ENCODE measurements around the gene VANGL2. TPM values are rescaled to one million over a fixed set of nuclear protein-coding genes. Genes with fewer than 3 reads are reported as not detected.

The VANGL2 gene
- polyA plus RNA-seq, 1 donor from 2014 or later: 22.6 TPM

- H2AFZ ChIP-seq (ENCODE audit: low read depth, low read length): no peak overlapping the region
- no peaks in the 10 kb centered on the region for H3K36me3 ChIP-seq (ENCODE audit: insufficient read depth, low read length)
- H3F3A ChIP-seq (ENCODE audit: insufficient read depth, low read length, poor library complexity, severe bottlenecking): no peaks in the 10 kb centered on the region
- no peaks in the 10 kb centered on the region for H3K79me2 ChIP-seq (replicated peaks; ENCODE audit: insufficient read depth, low read length)
- no peaks in the 10 kb centered on the region for H3K27me3 ChIP-seq (ENCODE audit: insufficient read depth, low read depth, low read length)
- H3K9me3 ChIP-seq (ENCODE audit: low read length): no peaks in the 10 kb centered on the region
- H3K9ac ChIP-seq (ENCODE audit: low read length): no peak overlapping the region
- H3K27ac ChIP-seq (ENCODE audit: low read length): no peak overlapping the region
- no peak overlapping the region for H3K4me3 ChIP-seq (ENCODE audit: low read length)
- H3K9me2 ChIP-seq (ENCODE audit: insufficient read depth, low read length): no peaks in the 10 kb centered on the region
- H3K4me2 ChIP-seq (ENCODE audit: low read length): no peak overlapping the region
- H4K20me1 ChIP-seq (ENCODE audit: insufficient read depth): no peaks in the 10 kb centered on the region
- TF ChIP-seq MXI1 (conservative IDR thresholded peaks at IDR 0.05; ENCODE audit: poor library complexity, severe bottlenecking): no peak
- TF ChIP-seq, protein P1, sequence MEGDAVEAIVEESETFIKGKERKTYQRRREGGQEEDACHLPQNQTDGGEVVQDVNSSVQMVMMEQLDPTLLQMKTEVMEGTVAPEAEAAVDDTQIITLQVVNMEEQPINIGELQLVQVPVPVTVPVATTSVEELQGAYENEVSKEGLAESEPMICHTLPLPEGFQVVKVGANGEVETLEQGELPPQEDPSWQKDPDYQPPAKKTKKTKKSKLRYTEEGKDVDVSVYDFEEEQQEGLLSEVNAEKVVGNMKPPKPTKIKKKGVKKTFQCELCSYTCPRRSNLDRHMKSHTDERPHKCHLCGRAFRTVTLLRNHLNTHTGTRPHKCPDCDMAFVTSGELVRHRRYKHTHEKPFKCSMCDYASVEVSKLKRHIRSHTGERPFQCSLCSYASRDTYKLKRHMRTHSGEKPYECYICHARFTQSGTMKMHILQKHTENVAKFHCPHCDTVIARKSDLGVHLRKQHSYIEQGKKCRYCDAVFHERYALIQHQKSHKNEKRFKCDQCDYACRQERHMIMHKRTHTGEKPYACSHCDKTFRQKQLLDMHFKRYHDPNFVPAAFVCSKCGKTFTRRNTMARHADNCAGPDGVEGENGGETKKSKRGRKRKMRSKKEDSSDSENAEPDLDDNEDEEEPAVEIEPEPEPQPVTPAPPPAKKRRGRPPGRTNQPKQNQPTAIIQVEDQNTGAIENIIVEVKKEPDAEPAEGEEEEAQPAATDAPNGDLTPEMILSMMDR (IDR thresholded peaks at IDR 0.05; ENCODE audit: poor library complexity, severe bottlenecking): no peak
- TF ChIP-seq TAF1 (IDR thresholded peaks at IDR 0.05; ENCODE audit: low read depth): no peak
- TF ChIP-seq SMC3 (conservative IDR thresholded peaks at IDR 0.05; ENCODE audit: poor library complexity): no peak
- TF ChIP-seq POLR2AphosphoS5 (IDR thresholded peaks at IDR 0.05): no peak
- TF ChIP-seq EP300 (conservative IDR thresholded peaks at IDR 0.05; ENCODE audit: poor library complexity, severe bottlenecking): no peak
- no peak for TF ChIP-seq EZH2 (IDR thresholded peaks at IDR 0.05; ENCODE audit: borderline replicate concordance, insufficient read depth, low read length, poor library complexity, severe bottlenecking)
- no peak for TF ChIP-seq RAD21 (conservative IDR thresholded peaks at IDR 0.05)
- TF ChIP-seq, protein P2, sequence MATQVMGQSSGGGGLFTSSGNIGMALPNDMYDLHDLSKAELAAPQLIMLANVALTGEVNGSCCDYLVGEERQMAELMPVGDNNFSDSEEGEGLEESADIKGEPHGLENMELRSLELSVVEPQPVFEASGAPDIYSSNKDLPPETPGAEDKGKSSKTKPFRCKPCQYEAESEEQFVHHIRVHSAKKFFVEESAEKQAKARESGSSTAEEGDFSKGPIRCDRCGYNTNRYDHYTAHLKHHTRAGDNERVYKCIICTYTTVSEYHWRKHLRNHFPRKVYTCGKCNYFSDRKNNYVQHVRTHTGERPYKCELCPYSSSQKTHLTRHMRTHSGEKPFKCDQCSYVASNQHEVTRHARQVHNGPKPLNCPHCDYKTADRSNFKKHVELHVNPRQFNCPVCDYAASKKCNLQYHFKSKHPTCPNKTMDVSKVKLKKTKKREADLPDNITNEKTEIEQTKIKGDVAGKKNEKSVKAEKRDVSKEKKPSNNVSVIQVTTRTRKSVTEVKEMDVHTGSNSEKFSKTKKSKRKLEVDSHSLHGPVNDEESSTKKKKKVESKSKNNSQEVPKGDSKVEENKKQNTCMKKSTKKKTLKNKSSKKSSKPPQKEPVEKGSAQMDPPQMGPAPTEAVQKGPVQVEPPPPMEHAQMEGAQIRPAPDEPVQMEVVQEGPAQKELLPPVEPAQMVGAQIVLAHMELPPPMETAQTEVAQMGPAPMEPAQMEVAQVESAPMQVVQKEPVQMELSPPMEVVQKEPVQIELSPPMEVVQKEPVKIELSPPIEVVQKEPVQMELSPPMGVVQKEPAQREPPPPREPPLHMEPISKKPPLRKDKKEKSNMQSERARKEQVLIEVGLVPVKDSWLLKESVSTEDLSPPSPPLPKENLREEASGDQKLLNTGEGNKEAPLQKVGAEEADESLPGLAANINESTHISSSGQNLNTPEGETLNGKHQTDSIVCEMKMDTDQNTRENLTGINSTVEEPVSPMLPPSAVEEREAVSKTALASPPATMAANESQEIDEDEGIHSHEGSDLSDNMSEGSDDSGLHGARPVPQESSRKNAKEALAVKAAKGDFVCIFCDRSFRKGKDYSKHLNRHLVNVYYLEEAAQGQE (IDR thresholded peaks at IDR 0.05; ENCODE audit: borderline replicate concordance): no peak
Observed at GRCh38 chr1:160436966-160437365, 36.6 kb downstream of the VANGL2 start.

DNA sequence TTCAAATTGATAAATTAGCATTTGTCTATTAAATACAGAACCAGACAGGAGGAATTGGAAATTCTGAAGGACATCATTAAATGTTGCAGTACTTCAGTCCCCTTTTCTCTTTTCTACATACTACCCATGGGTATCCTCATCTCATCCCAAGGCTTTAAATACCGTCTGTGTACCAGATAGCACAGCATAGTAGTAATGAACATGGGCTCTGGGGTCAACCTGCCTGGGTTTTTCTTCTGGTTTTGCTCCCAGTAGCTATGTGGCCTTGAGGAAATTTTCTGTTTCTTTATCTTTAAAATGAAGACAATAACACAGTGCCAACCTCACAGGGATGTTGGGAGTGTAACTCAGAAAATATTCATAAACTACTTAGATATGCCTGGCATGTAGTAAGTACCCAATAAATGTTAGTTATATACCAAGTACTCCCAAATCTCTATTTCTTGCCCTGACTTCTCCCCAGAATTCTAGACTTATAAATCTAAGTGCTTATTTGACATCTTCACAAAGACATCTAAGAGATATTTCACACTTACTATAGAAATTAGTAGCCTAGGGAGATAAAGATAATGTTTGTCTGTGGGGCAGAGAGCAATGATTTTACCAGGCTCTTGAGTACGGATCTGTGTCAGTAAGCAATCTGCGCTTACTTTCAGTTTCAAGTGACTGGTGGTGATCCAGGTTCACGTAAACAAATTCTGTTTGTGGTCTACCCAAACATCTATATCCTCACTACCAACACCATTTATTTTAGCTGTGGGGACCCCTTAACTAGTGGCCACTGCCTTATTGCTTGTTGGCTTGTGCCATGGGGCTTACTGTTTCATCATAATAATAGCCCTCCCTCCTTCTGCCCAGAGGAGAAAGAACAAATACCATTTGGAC is 37.3 kb downstream of the VANGL2 start:
- H3K27ac ChIP-seq (ENCODE audit: low read length): no peak overlapping the region
- H3K79me2 ChIP-seq (replicated peaks; ENCODE audit: insufficient read depth, low read length): no peaks in the 10 kb centered on the region
- no peaks in the 10 kb centered on the region for H3K9me3 ChIP-seq (ENCODE audit: low read length)
- H4K20me1 ChIP-seq (ENCODE audit: insufficient read depth): no peaks in the 10 kb centered on the region
- no peak overlapping the region for H2AFZ ChIP-seq (ENCODE audit: low read depth, low read length)
- H3K9ac ChIP-seq (ENCODE audit: low read length): no peak overlapping the region
- H3K4me2 ChIP-seq (ENCODE audit: low read length): no peak overlapping the region
- H3K9me2 ChIP-seq (ENCODE audit: insufficient read depth, low read length): no peaks in the 10 kb centered on the region
- H3F3A ChIP-seq (ENCODE audit: insufficient read depth, low read length, poor library complexity, severe bottlenecking): no peaks in the 10 kb centered on the region
- H3K36me3 ChIP-seq (ENCODE audit: insufficient read depth, low read length): no peaks in the 10 kb centered on the region
- no peak overlapping the region for H3K4me3 ChIP-seq (ENCODE audit: low read length)
- no peaks in the 10 kb centered on the region for H3K27me3 ChIP-seq (ENCODE audit: insufficient read depth, low read depth, low read length)
- TF ChIP-seq RAD21 (conservative IDR thresholded peaks at IDR 0.05): no peak
- TF ChIP-seq POLR2AphosphoS5 (IDR thresholded peaks at IDR 0.05): no peak
- no peak for TF ChIP-seq EP300 (conservative IDR thresholded peaks at IDR 0.05; ENCODE audit: poor library complexity, severe bottlenecking)
- TF ChIP-seq, protein P2 (IDR thresholded peaks at IDR 0.05; ENCODE audit: borderline replicate concordance): no peak
- no peak for TF ChIP-seq EZH2 (IDR thresholded peaks at IDR 0.05; ENCODE audit: borderline replicate concordance, insufficient read depth, low read length, poor library complexity, severe bottlenecking)
- no peak for TF ChIP-seq TAF1 (IDR thresholded peaks at IDR 0.05; ENCODE audit: low read depth)
- no peak for TF ChIP-seq SMC3 (conservative IDR thresholded peaks at IDR 0.05; ENCODE audit: poor library complexity)
- TF ChIP-seq MXI1 (conservative IDR thresholded peaks at IDR 0.05; ENCODE audit: poor library complexity, severe bottlenecking): no peak
- TF ChIP-seq, protein P1 (IDR thresholded peaks at IDR 0.05; ENCODE audit: poor library complexity, severe bottlenecking): no peak

All from neural cell (in vitro differentiated cells).